ENCODE data around the gene TULP4.

TULP4 gene

GRCh38 chr6:158312165-158312564, at the start of gene TULP4:
TULP4 (plus strand) TSS chr6:158312465; CDS start chr6:158314017, 1,552 bp downstream.
- in situ Hi-C loops (cut with HindIII; ENCODE audit: low sequenced_read_pairs): no loop called here

GRCh38 chr6:158262755-158263154, 49.5 kb upstream of the TULP4 start:
- in situ Hi-C loops (cut with HindIII; ENCODE audit: low sequenced_read_pairs): no loop called here

- in situ Hi-C loops (cut with HindIII; ENCODE audit: low sequenced_read_pairs): no loop called here
Measured at GRCh38 chr6:158264180-158264579, 48.1 kb upstream of the TULP4 start.

- in situ Hi-C loops (cut with HindIII; ENCODE audit: low sequenced_read_pairs): no loop called here
Measured at GRCh38 chr6:158266131-158266530, 46.1 kb upstream of the TULP4 start.

- in situ Hi-C loops (cut with HindIII; ENCODE audit: low sequenced_read_pairs): no loop called here
Measured at GRCh38 chr6:158268361-158269147, 43.7 kb upstream of the TULP4 start.

- in situ Hi-C loops (cut with HindIII; ENCODE audit: low sequenced_read_pairs): no loop called here
Measured at GRCh38 chr6:158269657-158270056, 42.6 kb upstream of the TULP4 start.

- in situ Hi-C loops (cut with HindIII; ENCODE audit: low sequenced_read_pairs): no loop called here
Measured at GRCh38 chr6:158270389-158271127, 41.7 kb upstream of the TULP4 start.

- in situ Hi-C loops (cut with HindIII; ENCODE audit: low sequenced_read_pairs): no loop called here
Measured at GRCh38 chr6:158272324-158272723, 39.9 kb upstream of the TULP4 start.

GRCh38 chr6:158278004-158278403, 34.3 kb upstream of the TULP4 start:
- in situ Hi-C loops (cut with HindIII; ENCODE audit: low sequenced_read_pairs): no loop called here

- in situ Hi-C loops (cut with HindIII; ENCODE audit: low sequenced_read_pairs): no loop called here
Measured at GRCh38 chr6:158279615-158280014, 32.6 kb upstream of the TULP4 start.

GRCh38 chr6:158283304-158283980, 28.8 kb upstream of the TULP4 start:
- in situ Hi-C loops (cut with HindIII; ENCODE audit: low sequenced_read_pairs): no loop called here

- in situ Hi-C loops (cut with HindIII; ENCODE audit: low sequenced_read_pairs): no loop called here
Measured at GRCh38 chr6:158284007-158284875, 28.0 kb upstream of the TULP4 start.

GRCh38 chr6:158284876-158285655, 27.2 kb upstream of the TULP4 start:
- in situ Hi-C loops (cut with HindIII; ENCODE audit: low sequenced_read_pairs): no loop called here

- in situ Hi-C loops (cut with HindIII; ENCODE audit: low sequenced_read_pairs): no loop called here
Measured at GRCh38 chr6:158285656-158286021, 26.6 kb upstream of the TULP4 start.

- in situ Hi-C loops (cut with HindIII; ENCODE audit: low sequenced_read_pairs): no loop called here
Measured at GRCh38 chr6:158286413-158286812, 25.9 kb upstream of the TULP4 start.

- in situ Hi-C loops (cut with HindIII; ENCODE audit: low sequenced_read_pairs): no loop called here
Measured at GRCh38 chr6:158287047-158287446, 25.2 kb upstream of the TULP4 start.

- in situ Hi-C loops (cut with HindIII; ENCODE audit: low sequenced_read_pairs): no loop called here
Measured at GRCh38 chr6:158290040-158290439, 22.2 kb upstream of the TULP4 start.

- in situ Hi-C loops (cut with HindIII; ENCODE audit: low sequenced_read_pairs): no loop called here
Measured at GRCh38 chr6:158290659-158291058, 21.6 kb upstream of the TULP4 start.

GRCh38 chr6:158292016-158292415, 20.2 kb upstream of the TULP4 start:
- in situ Hi-C loops (cut with HindIII; ENCODE audit: low sequenced_read_pairs): no loop called here

GRCh38 chr6:158293122-158293521, 19.1 kb upstream of the TULP4 start:
- in situ Hi-C loops (cut with HindIII; ENCODE audit: low sequenced_read_pairs): no loop called here

Data from DLD1 (cell line).